ENCODE measurements around the gene TRIM45.

DNA sequence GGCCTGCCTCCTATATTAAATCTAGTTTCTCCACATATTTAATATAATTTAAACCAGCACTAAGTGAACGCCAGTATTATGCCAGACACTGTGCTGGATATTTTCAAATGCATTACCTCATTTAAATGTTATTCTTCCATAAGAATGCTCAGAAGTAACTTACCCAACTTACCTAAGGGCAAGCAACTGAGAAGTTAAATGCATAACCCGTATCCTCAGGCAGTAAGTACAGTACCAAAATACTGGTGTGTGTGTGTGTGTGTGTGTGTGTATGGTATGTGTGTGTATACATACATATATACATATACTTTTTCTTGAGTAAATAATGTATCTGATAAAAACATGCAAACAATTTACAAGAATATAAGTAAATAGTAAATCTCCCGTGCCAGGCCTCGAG is 9.0 kb upstream of the TRIM45 start:
- TF ChIP-seq POLR2A (IDR thresholded peaks at IDR 0.05; ENCODE audit: low read length) (no peak), GATA1 (IDR thresholded peaks at IDR 0.05; ENCODE audit: low read depth, low read length) (no peak)

All from erythroblast (primary cell).